Stimulated activated CD8-positive, alpha-beta memory T cell treated with anti-CD3 and anti-CD28 coated beads, Interleukin-12 subunit alpha, Interleukin-12 subunit beta, amount 100 ng/mL, for 1 hour (primary cell): Measurements from ENCODE around the gene FARSA.
A peak's percentile ranks its signal among the peaks of the same experiment; 100 is the strongest.
"Not testable (repeated sequence)": the region's sequence is repeated elsewhere in the genome, so short reads cannot be mapped to it uniquely, and the experiment has no call there.

Experiments used
- DNase-seq: peaks from one replicate; pipeline ENCODE4 v3.0.0-alpha.2; 2020; ENCODE audit warnings: low read depth

Gene FARSA

DNA sequence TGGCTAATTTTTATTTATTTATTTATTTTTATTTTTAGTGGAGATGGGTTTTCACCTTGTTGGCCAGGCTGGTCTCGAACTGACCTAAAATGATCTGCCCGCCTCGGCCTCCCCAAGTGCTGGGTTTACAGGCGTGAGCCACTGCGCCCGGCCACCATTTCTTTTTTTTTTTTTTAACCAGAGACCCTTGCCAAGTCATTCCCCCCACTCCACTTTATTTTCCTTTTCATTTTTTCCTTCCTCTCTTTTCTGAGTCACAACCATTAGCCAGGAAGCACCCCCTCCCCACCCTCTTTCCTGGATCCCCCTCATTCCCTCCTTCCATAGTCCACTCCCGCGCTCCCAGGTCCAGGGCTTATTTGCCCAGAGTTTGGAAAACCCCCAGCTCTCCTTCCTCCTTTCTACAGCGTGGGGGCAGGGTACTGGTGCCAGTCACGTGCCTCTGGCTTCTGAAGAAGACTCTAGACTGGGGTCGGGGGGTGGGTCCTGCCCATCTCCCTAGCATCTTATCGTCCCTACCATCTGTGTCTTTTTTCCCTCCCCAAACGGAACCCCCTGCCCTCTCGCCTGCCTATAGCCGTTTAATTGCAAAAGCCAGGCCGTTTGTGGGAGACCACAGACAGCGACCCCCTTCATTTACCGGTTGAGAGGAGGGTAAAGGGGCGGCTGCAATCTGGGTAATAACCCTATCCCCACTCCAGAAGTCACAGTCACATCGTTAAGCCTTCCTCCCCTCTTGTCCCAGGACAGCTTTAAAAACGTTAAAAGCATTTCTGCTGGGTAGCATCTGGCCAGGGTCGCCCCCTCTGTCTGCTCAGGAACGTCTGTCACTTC is 3.8 kb upstream of the FARSA start:
- no peak for DNase-seq

GRCh38 chr19:12936582-12936981 is 3.1 kb upstream of the FARSA start:
- no peak for DNase-seq

DNA sequence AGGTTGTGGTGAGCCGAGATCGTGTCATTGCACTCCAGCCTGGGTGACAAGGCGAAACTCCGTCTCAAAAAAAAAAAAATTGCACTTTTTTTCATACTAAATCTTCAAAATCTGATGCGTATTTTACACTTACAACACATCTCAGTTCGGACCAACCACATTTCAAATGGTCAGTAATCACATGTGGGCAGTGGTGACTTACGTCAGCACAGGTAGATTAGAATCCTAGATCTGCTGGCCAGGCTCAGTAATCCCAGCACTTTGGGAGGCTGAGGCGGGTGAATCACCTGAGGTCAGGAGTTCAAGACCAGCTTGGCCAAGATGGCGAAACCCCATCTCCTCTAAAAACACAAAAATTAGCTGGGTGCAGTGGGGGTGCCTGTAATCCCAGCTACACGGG is 1.6 kb upstream of the FARSA start:
- DNase-seq: no peak

- no peak for DNase-seq
Observed at GRCh38 chr19:12932392-12933286, 872 bp downstream of the FARSA start.

- no peak for DNase-seq
Observed at GRCh38 chr19:12930002-12930645, 3.4 kb downstream of the FARSA start.

DNA sequence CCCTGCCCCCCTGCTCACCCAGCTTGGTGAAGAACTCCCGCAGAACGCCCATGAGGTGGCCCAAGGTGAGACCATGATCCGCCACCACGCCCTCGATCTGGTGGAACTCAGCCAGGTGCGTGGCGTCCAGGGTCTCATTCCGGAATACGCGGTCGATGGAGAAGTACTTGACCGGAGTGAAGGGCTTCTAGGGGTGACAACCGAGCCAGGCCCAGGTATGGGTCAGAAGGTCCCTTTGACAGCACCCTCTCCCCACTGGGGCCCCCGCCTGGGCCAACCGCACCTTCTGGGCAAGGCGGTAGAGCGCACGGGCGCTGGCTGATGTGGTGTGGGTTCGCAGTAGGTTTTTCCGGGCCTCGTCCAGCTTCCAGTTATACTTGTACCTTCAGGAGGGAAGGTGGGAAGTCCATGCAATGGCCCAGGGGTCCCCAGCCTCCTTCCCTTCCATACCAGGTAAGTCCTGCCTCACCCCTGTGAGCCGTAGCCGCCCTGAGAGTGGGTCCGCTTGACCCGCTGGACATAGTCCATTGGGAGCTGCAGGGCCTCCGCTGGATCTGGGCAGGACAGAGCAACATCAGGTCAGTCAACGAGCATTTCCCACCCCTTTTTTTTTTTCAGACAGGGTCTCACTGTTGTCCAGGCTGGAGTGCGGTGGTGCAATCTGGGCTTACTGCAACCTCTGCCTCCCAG is 8.7 kb downstream of the FARSA start:
- DNase-seq: no peak

GRCh38 chr19:12922959-12923358 is 10.6 kb downstream of the FARSA start:
- DNase-seq: no peak

- DNase-seq: no peak
Observed at GRCh38 chr19:12921047-12921446, 12.5 kb downstream of the FARSA start.

- DNase-seq: no peak
Observed at GRCh38 chr19:12918253-12918652, 15.3 kb downstream of the FARSA start.

GRCh38 chr19:12915860-12916259 is 17.7 kb downstream of the FARSA start:
- DNase-seq: not testable (repeated sequence)

DNA sequence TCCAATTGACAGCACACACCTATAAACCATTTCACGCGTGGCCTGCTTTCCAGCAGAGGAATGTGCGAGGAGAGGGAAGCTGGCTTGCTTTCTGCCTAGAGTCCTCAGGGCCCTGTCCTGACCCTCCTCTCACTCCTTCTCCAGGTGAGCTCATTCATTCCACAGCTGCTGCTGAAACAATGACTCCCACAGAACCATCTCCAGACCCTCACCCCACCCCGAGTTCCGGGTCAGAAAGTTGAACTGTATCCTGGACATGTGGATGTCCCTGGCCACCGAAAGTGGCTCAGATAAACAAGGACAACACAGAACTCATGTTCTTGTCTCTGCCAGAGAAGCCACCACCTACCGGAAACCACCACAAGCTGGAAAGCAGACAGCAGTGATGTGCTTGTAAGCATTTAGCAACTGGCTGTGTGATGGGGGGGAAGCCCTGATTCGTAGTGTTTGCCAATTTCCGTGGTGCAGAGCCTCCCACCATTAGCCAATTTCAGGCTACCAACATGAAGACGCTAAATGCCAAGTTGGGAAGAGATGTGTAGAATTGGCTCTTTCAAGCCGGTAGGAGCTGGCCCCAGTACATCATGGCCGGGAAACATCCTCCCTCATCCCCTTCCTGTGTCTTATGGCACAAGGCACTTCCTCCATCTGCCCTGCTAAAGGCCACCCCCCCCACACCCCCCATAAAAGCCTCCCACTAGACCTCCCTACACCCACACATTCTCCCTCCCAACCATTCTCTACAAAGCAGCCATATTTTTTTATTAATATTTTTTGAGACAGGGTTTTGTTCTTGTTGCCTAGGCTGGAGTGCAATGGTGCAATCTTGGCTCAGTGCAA is 19.4 kb downstream of the FARSA start:
- peak; percentile 26 for DNase-seq

GRCh38 chr19:12913011-12913561 is 20.4 kb downstream of the FARSA start:
- no peak for DNase-seq

DNA sequence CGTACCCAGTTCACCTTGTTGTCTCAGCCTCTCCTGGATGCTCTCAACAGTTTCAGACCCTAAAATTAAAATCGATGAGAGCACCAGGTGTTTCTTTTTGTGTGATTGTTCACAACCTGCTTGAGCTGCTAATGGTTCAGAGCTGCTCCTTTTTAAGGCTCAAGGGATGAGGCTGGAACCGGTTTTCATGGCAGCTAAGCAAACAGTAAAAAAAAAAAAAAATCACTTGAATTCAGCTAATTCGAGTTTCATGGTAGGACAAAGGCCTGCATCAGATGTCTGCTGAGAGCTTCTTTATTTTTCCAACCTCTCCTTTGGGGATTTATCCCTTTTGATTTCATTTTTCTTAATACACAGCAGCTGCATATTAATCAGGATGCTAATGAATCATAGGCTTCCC is 20.9 kb downstream of the FARSA start:
- DNase-seq: no peak

DNA sequence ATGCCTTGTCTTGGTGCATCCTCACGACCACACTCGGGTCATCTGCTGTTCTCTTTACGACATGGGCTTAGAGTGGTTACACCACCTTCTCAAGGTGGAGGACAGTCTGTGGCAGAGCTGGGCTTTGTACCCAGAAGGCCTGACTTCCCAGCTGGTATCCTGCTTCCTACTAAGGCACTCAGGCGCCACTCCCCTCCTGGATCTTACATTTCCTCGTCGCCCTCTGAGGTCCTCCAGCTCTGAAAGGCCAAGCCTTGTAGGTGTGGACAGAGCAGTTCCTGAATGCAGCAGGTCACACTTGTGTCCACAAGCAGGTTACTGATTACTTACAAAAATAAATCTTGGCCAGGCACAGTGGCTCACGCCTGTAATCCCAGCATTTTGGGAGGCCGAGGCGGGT is 26.3 kb downstream of the FARSA start:
- no peak for DNase-seq

GRCh38 chr19:12899891-12900518 is 33.5 kb downstream of the FARSA start:
- no peak for DNase-seq

- no peak for DNase-seq
Observed at GRCh38 chr19:12896460-12896859, 37.1 kb downstream of the FARSA start.

DNA sequence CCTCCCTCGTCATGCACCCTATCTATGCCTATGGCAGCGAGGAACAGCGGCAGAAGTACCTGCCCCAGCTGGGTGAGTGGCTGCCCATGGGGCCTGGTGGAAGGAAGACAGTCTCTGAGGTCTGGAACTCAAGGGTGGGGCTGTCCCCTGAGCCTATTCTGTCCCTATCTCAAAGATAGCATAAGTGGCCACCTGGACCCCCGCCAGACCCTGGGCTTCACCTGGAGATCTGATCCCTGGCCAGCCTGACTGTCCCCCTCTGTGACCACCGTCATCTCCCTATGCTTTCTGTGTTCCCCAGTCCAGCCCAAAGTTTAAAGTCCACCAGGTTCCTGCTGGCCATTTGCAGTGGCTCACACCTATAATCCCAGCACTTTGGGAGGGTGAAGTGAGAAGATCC is 39.9 kb downstream of the FARSA start:
- DNase-seq: no peak

DNA sequence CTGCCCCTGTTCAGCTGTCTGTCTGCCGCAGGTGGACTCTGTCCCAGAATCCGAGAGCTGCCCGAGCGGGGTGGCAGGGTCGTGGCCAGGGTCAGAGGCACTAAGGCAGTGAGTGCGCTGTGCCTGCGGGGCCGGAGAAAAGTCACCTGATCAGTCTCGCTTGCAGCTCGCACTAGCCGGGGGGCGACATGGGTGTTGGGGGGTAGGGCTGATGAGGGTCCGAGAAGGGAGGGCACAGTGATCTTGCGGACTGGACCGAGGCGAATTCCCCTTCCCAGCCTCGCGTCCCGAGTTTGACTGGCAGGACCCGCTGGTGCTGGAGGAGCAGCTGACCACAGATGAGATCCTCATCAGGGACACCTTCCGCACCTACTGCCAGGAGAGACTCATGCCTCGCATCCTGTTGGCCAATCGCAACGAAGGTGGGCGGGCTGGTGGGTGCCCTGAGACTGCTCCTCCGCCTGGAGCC is 41.9 kb downstream of the FARSA start:
- no peak for DNase-seq

- peak; percentile 94 for DNase-seq
Observed at GRCh38 chr19:12890787-12891552, 42.5 kb downstream of the FARSA start, which contains the start of gene GCDH. Gene GCDH, plus strand, starts transcription at chr19:12891160. Its CDS starts 145 bp downstream, at chr19:12891305.
